Small intestine (tissue), 7 donors: ENCODE measurements around the gene FOXD4L1. TPM values are rescaled to one million over a fixed set of nuclear protein-coding genes. Genes with fewer than 3 reads are reported as not detected.
"Not testable (repeated sequence)": the region's sequence is repeated elsewhere in the genome, so short reads cannot be mapped to it uniquely, and the experiment has no call there.

ENCODE experiments used
- DNase-seq, 2 donors: peaks; one replicate each; pipeline versions ENCODE4 v3.0.0 to v3.0.0-alpha.2; 2013
- FAIRE-seq: peaks from 2 replicates; lab custom pipeline; 2012; peaks lifted over from hg19 to GRCh38; lab: Jason Lieb, UNC
- H3K27ac ChIP-seq, 3 donors: one replicate each; pipeline ENCODE4 v1.5.1; 2013; ENCODE audit warnings: low read length in 2 of 3, mild to moderate bottlenecking in 2 of 3, control low read depth in 1 of 3, inconsistent platforms in 1 of 3, low read depth in 1 of 3, moderate library complexity in 1 of 3
- H3K27me3 ChIP-seq, 3 donors: one replicate each; pipeline ENCODE4 v1.6.1; 2013; ENCODE audit warnings: low read length in 3 of 3, inconsistent platforms in 1 of 3; ENCODE audit not compliant: control insufficient read depth in 3 of 3, insufficient read depth in 3 of 3
- H3K36me3 ChIP-seq, 3 donors: one replicate each; pipeline ENCODE4 v1.6.1; 2013; ENCODE audit warnings: low read length in 3 of 3, inconsistent platforms in 1 of 3, low read depth in 1 of 3, mild to moderate bottlenecking in 1 of 3, moderate library complexity in 1 of 3; ENCODE audit not compliant: control insufficient read depth in 3 of 3, insufficient read depth in 2 of 3
- H3K4me1 ChIP-seq, 3 donors: one replicate each; pipeline ENCODE4 v1.6.1; 2013; ENCODE audit warnings: low read length in 2 of 3, inconsistent platforms in 1 of 3, low read depth in 1 of 3, mild to moderate bottlenecking in 1 of 3, moderate library complexity in 1 of 3; ENCODE audit not compliant: control insufficient read depth in 3 of 3, insufficient read depth in 2 of 3
- H3K4me3 ChIP-seq, 3 donors: one replicate each; pipeline ENCODE4 v1.5.1; 2013; ENCODE audit warnings: low read length in 3 of 3, control low read depth in 1 of 3, inconsistent platforms in 1 of 3, low read depth in 1 of 3, mild to moderate bottlenecking in 1 of 3, moderate library complexity in 1 of 3
- H3K9me3 ChIP-seq, 2 donors: one replicate each; pipeline ENCODE4 v1.6.1; 2013; ENCODE audit warnings: low read depth in 1 of 2, low read length in 1 of 2; ENCODE audit not compliant: control insufficient read depth in 2 of 2, insufficient read depth in 1 of 2
- WGBS, 3 donors: extraction: QIAGEN DNeasy Blood & Tissue Kit; methylation state at CpG; one replicate each; pipeline ENCODE4 v1.1.7; 2013; 5-methylcytosine and 5-hydroxymethylcytosine counted together
- polyA plus RNA-seq, 4 donors: library from polyadenylated mRNA; stranded (reverse) in 3 of 4; unstranded in 1 of 4; fragments of 200-250 nt in 3 of 4; fragments of 120-200 nt in 1 of 4; gene quantifications; one replicate each; pipeline versions ENCODE4 v1.2.1 to v1.2.3, GENCODE V29; 2013
- donor health status: healthy with polysubstance abuse.
- donor health status: control.
- donor health status: control.
- donor health status: Bipolar disorder and iron deficiency.
- donor health status: healthy.

The FOXD4L1 gene
- polyA plus RNA-seq, 4 donors: 0.06 to 0.45 TPM; not detected in 2

GRCh38 chr2:113502216-113503093 lies 4.0 kb downstream of the FOXD4L1 start:
- not testable (repeated sequence) for H3K27ac ChIP-seq, FAIRE-seq, H3K9me3 ChIP-seq, DNase-seq, H3K4me1 ChIP-seq, H3K36me3 ChIP-seq
- H3K4me3 ChIP-seq: peak overlapping the region in 1 of 3 donors; percentile 53
- peaks cover 0 to 25% (median 0%) of the 10 kb centered on the region in 3 donors for H3K27me3 ChIP-seq
- WGBS, 3 donors: 1 to 7% (median 3%) methylated on average over 45 to 66 of the region's 73 CpGs

GRCh38 chr2:113503094-113504042 lies 4.9 kb downstream of the FOXD4L1 start:
- H3K27me3 ChIP-seq: peaks cover 0 to 30% (median 3%) of the 10 kb centered on the region in 3 donors
- DNase-seq: peak; percentile 5 to 15
- H3K4me3 ChIP-seq: peak overlapping the region in 1 of 3 donors; percentile 53
- 0 to 2% (median 1%) methylated on average over 48 to 109 of the region's 116 CpGs for WGBS, 3 donors
- not testable (repeated sequence) for H3K27ac ChIP-seq, H3K4me1 ChIP-seq, FAIRE-seq, H3K36me3 ChIP-seq, H3K9me3 ChIP-seq

- H3K4me1 ChIP-seq, FAIRE-seq, H3K36me3 ChIP-seq, H3K27ac ChIP-seq, H3K9me3 ChIP-seq, H3K4me3 ChIP-seq: not testable (repeated sequence)
- peak in 1 of 2 donors; percentile 17 for DNase-seq
- H3K27me3 ChIP-seq: peaks cover 0 to 30% (median 3%) of the 10 kb centered on the region in 3 donors
- WGBS, 3 donors: 4 to 7% (median 6%) methylated on average over 11 to 18 of the region's 23 CpGs
Measured at GRCh38 chr2:113504081-113504480, 5.6 kb downstream of the FOXD4L1 start.

- not testable (repeated sequence) for DNase-seq, H3K27ac ChIP-seq, H3K4me1 ChIP-seq, H3K36me3 ChIP-seq, H3K4me3 ChIP-seq, H3K9me3 ChIP-seq, FAIRE-seq
- H3K27me3 ChIP-seq: peaks cover 0 to 22% (median 3%) of the 10 kb centered on the region in 3 donors
- WGBS, 3 donors: 21 to 28% (median 23%) methylated on average over 11 to 12 of the region's 14 CpGs
Measured at GRCh38 chr2:113507394-113508140, 9.1 kb downstream of the FOXD4L1 start.

GRCh38 chr2:113508187-113508586 lies 9.7 kb downstream of the FOXD4L1 start:
- peaks cover 0 to 16% (median 3%) of the 10 kb centered on the region in 3 donors for H3K27me3 ChIP-seq
- not testable (repeated sequence) for H3K4me1 ChIP-seq, H3K9me3 ChIP-seq, DNase-seq, H3K4me3 ChIP-seq, FAIRE-seq, H3K27ac ChIP-seq, H3K36me3 ChIP-seq
- 36 to 43% (median 41%) methylated on average over 9 to 11 of the region's 11 CpGs for WGBS, 3 donors

- peak; percentile 47 for FAIRE-seq
- WGBS, 3 donors: 50 to 68% methylated on average over 1 to 2 of the region's 3 CpGs; no CpG with 5 or more reads in 1 of the 3 donors
- not testable (repeated sequence) for H3K36me3 ChIP-seq
Measured at GRCh38 chr2:113510913-113511312, 12.4 kb downstream of the FOXD4L1 start.

GRCh38 chr2:113511859-113512258 lies 13.4 kb downstream of the FOXD4L1 start:
- 78 to 85% (median 82%) methylated on average over 10 to 14 of the region's 14 CpGs for WGBS, 3 donors
- not testable (repeated sequence) for FAIRE-seq

More at GRCh38 chr2:113510913-113511312, 12.4 kb downstream of the FOXD4L1 start:
- H3K27me3 ChIP-seq: peaks cover 0 to 10% (median 3%) of the 10 kb centered on the region in 3 donors
- DNase-seq, H3K9me3 ChIP-seq, H3K4me3 ChIP-seq, H3K4me1 ChIP-seq, H3K27ac ChIP-seq: not testable (repeated sequence)

More at GRCh38 chr2:113511859-113512258, 13.4 kb downstream of the FOXD4L1 start:
- H3K4me1 ChIP-seq, H3K27ac ChIP-seq, H3K4me3 ChIP-seq, H3K36me3 ChIP-seq, DNase-seq, H3K9me3 ChIP-seq: not testable (repeated sequence)
- peaks cover 0 to 10% (median 3%) of the 10 kb centered on the region in 3 donors for H3K27me3 ChIP-seq
